Ecto neural progenitor cell (in vitro differentiated cells): ENCODE data around the gene PRPSAP1.
"Not testable (repeated sequence)": the region's sequence is repeated elsewhere in the genome, so short reads cannot be mapped to it uniquely, and the experiment has no call there.

Experiments used
- DNase-seq: peaks from one replicate; pipeline ENCODE4 v3.0.0-alpha.2; 2018; ENCODE audit warnings: low spot score

The PRPSAP1 gene

DNA sequence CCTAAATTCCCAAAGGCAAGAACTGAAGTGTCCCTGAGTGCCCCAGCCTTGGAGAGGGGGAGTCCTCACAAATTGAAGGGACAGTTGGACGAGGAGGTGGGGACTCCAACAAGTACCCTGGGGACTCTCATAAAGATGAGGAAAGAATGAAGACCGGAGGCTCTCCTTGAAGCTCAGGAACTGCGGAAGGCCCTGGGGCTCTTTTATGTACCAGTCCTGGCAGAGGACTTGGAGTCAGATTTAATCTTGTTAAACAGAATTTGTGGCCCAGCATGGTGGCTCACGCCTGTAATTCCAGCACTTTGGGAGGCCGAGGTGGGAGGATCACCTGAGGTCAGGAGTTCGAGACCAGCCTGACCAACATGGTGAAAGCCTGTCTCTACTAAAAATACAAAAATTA lies 6.1 kb upstream of the PRPSAP1 start:
- DNase-seq = not testable (repeated sequence)

DNA sequence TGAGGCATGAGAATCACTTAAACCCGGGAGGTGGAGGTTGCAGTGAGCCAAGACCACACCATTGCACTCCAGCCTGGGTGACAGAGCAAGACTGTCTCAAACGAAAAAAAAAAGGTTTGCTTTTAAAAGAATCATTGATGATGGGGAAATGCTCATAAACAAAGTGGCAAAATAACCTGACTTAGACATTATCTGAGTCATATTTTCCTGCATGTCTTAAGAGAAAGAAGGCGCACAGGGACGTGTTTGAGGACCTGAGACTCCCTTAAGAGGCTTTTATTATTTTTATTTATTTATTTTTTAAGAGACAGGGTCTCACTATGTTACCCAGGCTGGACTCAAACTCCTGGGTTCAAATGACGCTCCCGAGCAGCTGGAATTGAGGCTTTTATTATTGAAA lies 5.7 kb upstream of the PRPSAP1 start:
- DNase-seq = no peak

DNA sequence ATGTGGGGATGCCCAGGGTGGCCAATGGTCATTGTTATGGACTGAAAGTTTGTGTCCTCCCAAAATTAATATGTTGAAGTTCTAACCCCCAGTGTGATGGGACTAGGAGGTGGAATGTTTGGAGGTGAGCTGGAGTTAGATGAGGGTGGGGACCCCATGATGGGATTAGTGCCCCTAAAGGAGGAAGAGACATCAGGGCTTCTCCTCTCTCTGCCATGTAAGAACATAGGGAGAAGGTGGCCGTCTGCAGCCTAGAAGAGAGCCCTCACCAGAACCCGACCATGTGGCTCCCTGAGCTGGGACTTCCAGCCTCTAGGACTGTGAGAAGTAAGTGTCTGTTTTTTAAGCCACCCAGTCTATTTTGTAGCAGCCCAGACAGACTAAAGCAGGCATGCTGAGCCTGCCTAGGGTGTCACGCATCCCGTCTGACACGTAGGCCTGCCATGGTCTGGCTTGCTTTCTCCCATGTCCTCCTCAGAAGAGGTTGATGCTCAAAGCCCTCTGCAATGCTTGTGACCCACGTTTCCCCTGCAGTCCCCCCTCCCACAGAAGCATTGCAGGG lies 4.0 kb upstream of the PRPSAP1 start:
- no peak for DNase-seq

DNA sequence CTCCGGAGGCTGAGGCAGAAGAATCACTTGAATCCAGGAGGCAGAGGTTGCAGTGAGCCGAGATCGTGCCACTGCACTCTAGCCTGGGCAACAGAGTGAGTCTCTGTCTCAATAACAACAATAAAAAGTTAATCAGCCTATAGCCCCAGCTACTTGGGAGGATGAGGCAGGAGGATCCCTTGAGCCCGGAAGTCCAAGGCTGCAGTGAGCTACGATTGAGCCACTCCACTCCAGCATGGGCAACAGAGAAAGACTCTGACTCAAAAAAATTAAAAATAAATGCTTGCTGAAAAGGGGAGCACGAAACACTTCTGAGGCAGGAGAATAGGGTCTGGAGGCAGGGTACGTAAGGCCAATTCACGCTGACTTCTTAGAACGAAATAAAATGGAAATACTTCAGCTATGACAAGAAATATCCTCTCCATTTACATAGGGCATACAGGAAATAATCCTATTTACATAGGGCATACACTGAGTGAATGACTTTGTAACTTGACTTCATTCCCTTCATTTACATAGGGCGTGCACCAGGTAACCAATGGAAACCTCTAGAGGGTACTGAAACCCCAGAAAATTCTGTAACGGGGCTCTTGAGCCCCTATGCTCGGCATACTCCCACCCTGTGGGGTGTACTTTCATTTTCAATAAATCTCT lies 3.2 kb upstream of the PRPSAP1 start:
- DNase-seq = no peak

DNA sequence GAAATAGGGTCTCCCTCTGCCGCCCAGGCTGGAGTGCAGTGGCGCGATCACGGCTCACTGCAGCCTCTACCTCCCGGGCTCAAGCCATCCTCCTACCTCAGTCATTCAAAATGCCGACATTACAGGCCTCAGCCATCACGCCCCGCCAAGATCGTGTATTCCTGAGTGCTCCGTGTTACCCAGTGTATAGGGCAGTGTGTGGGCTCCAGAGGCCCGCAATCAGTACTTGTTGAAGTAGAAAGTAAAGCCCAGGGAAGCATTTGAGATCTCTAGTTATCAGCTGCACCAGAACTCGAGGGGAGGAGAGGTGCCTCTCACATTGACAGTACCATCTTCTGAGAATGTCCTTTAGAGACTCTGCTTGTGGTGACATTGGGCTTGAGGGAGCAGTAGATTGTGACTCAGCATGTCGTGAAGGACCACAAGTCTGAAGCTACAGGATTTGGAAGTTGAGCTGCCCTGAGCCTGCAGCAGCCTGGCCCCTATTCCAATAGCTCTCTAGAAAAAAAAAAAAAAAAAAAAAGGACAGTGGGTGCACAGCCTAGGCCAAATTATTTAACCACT lies 1.1 kb upstream of the PRPSAP1 start:
- DNase-seq = no peak

DNA sequence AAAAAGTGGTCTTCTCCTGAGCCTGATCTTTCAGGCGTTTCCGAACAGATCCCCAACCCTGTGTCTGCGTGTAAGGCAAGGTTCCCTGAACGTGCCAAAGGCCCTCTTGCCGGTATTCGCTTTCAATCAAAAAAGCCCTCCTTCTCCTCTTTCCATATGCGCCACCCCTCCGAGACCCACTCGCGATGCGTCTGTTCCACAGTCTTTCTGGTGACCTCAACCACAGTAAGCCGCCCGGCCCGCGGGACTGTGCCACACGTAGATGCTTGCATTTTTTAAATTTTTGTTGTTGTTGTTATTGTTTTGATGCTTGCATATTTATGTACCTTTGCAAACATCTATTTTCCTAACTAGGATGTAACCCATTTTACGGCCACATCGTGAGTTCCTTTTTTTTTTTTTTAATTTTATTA lies 607 bp upstream of the PRPSAP1 start:
- no peak for DNase-seq

DNA sequence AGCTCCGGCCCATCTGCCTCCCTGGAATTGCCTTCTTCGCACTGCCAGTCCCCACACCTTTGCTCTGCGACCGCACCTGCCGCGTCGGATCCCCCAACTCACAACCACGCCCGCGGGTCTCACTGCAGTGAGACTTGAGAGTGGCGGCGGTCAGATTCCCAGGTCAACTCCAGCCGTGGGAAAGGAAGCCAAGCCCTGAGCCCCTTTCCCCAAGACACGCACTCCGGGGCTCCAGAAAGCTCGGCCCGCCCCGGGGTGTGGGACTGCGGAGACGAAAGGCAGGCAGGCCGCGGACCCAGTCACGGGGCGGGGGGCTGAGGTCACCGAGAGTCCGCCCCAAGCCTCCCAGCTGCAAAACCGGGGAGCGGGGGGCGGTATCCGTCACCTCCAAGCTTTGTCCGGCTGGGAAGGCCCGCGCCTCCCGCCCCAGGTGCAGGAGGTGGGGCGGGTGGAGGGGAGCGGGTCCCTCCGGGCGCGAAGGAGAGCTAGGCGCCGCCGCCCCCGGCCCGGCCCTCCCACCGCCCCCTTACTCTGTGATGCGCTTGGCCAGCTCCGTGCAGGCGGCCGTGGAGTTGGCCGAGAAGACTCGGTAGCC lies 615 bp downstream of the PRPSAP1 start:
- no peak for DNase-seq

DNA sequence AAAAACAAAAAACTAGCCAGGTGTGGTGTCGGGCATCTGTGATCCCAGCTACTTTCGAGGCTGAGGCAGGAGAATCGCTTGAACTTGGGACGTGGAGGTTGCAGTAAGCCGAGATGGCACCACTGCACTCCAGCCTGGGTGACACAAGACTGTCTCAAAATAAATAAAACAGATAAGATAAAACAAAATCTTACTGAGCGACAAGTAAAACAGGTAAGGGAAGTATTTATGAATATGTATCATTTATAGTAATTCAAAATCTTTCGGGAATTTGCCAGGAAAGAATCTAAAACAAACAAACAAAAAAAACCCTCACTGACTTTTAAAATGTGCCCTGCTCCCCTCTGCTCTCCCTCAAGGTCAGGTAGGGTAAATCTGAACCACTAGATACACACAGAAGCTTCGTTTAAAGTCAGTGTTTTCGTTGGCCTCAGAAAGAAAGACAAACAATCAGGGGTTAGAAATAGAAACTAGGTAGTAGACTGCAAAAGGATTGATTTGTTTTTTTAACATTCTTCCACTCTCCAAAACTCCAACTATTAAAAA lies 2.1 kb downstream of the PRPSAP1 start:
- DNase-seq = no peak

DNA sequence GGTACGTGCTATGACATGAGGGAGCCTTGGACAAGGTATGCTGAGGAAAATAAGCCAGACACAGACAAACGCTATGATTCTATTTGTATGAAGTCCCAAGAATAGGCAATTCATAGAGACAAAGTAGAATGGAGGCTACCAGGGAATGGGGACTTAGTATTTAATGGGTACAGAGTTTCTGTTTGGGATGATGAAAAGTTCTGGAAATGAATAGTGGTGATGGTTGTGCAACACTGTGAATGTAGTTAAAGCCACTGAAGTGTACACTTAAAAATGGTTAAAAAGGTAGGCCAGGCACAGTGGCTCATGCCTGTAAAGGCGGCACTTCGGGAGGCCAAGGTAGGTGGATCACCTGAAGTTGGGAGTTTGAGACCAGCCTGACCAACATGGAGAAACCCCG lies 3.3 kb downstream of the PRPSAP1 start:
- DNase-seq = no peak

DNA sequence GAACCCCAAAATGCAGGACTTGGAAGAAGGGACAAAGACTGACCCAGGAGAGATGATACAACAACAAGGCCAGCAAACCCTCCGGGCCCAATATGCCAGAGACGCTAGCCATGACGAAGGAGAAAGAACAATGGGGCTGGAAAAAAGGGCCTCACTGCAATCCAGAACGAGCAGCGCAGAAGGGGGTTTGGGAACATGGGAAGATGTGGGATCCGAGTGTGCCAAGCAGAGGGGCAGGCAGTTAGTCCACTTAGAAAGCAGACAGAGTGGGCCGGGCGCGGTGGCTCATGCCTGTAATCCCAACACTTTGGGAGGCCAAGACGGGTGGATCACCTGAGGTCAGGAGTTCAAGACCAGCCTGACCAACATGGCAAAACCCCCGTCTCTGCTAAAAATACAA lies 6.8 kb downstream of the PRPSAP1 start:
- not testable (repeated sequence) for DNase-seq

DNA sequence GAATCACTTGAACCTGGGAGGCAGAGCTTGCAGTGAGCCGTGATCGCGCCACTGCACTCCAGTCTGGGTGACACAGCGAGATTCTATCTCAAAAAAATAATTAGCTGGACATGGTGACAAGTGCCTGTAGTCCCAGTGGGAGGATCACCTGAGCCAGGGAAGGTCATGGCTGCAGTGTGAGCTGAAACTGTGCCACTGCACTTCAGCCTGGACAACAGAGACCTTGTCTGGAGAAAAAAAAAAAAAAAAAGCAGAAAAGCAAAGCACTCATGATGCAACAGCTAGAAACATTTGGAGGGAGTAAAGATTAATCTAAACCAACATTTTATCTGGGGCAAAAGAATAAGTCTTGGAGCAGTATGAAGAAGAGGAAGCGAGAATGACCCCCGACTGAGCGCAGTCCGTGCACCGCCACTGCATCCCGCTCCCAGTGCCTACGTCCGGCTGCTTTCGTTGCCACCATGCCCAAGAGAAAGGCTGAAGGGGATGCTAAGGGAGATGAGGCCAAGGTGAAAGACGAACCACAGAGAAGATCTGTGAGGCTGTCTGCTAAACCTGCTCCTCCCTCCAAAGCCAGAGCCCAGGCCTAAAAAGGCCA lies 8.2 kb downstream of the PRPSAP1 start:
- DNase-seq = no peak

DNA sequence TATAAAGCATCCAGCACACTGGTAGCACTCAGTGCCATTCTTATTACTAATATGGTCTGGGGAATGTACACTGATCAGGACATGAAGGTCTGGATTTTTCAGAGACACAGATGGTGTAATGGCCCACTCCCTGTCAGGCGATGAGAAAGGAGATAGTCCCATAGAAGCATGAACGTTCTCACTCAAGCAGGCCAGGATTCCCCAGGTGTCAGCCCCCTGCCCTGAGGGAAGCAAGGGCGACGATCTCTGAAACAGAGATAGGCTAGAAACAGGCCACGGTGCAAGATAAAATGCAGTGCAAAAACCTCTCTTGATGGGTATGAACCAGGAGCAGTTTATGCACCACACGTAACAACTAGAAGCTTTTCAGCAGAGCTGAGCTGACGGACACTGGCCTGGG lies 10.6 kb downstream of the PRPSAP1 start:
- no peak for DNase-seq

DNA sequence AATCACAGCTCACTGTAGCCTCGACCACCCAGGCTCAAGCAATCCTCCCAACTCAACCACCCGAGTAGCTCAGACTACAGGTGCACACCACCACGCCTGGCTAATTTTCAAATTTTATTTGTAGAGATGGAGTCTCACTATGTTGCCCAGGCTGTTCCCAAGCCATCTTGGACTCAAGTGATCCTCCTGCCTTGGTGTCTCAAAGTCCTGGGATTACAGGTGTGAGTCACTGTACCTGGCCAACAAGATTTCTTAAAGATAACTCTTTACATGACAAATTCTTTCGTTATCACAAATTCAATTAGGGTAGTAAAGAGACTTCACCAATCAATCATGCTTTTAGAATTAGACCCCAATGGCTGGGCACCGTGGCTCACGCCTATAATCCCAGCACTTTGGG lies 12.4 kb downstream of the PRPSAP1 start:
- no peak for DNase-seq

DNA sequence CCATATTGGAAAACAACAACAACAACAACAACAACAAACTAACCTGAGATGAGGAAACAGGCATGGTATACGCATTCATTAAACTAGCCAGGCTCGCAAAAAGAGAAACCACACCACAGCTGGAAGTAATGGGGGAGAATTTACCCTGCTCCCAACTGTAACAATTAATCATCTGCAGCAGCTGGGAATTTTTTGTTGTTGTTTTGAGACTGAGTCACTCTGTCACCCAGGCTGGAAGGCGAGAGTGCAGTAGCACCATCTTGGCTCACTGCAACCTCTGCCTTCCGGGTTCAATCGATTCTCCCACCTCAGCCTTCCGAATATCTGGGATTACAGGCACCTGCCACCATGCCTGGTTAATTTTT lies 16.3 kb downstream of the PRPSAP1 start:
- no peak for DNase-seq

DNA sequence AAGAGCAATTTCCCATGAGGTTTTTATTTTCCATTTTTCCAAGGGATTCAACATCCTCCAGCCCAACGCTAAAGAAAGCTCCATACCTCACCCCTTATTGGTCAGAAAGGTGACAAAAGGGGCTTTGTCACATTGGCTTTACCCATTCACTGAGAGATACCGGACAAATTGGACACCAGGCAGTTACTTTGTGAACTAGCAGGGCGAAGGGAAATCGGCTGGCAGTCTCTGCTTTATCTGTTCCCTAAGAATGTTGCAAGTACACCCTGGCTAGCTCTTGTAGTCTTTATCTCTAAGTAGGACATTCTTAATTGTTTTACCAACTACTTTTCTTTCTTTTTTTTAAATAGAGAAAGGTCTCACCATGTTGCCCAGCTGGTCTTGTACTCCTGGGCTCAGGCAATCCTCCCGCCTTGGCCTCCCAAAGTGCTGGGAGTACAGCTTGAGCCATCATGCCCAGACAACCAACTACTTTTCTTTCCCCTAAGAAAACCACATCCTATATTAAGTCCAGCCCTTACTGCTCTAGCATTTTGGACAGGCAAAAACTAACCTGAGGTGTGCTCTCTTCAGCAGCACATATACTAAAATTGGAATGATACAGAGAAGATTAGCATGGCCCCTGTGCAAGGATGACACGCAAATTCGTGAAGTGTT lies 16.8 kb downstream of the PRPSAP1 start:
- DNase-seq = no peak

DNA sequence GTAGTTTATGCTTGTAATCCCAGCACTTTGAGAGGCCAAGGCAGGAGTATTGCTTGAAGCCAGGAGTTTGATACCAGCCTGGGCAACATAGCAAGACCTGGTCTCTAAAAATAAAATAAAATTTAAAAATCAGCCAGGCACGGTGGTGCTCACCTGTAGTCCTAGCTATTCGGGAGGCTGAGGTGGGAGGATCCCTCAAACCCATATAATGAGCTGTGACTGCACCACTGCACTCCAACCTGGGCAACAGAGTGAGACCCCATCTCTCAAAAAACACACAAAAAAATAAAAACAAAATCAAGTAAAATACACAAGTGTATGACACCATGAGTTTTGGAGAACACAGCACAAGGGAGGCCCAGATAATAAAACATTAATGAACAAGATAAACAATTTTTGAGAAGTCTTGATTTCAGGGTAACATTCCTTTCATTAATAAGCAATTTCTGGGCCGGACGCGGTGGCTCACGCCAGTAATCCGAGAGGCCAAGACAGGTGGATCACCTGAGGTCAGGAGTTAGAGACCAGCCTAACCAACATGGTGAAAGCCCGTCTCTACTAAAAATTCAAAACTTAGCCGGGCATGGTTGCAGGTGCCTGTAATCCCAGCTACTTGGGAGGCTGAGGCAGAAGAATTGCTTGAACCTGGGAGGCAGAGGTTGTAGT lies 17.9 kb downstream of the PRPSAP1 start:
- no peak for DNase-seq

DNA sequence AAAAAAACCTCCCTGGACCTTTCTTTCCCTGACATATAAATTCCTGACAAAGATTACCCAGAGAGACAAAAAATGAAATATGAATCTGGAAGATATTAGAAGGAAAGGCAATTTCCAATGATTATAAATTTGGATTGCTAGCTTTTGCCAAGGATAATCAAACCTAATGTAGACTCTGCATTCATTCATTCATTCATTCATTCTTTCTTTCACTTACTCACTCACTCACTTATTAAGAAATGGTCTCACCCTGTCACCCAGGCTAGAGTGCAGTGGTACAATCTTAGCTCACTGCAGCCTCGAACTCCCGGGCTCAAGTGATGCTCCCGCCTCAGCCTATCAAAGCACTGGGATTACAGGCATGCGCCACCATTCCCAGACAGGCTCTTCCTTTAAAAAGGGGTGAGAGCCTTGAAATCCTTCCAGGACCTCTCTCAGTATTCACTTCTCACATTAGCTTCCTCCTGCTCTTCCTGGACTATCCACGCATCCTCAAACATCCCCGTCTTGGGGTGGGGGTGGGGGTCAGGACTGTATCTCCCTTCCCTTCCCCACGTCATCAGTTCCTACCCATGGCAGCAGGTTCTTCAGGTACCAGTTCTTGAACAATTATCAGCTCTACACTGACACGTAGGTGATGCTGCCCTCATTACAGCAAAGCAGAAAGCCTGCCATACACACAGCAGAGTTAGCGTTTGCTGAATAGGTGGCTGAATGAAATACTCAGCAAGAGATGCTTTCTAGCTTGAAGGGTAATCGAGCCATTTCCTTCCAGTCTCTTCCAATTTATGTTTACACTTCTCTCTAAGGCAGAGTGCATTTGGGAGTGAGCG lies 19.8 kb downstream of the PRPSAP1 start:
- DNase-seq = no peak

DNA sequence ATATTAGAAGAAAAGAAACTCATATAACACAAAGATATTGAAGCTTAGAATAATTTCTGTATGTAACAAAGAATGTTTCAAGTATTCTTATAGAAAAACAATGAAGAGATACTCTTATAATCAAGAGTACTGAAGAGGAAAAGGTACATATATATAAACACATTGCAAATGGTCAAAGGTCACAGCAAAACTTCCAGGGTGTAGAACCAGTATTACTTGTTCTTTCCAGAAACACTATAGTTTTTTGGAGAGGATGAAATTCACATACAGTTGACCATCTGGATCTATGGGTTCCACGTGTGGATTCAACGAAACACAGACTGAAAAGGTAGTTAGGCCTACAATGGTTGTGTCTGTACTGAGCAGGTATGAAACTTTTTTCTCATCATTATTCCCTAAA lies 22.6 kb downstream of the PRPSAP1 start:
- DNase-seq = no peak

DNA sequence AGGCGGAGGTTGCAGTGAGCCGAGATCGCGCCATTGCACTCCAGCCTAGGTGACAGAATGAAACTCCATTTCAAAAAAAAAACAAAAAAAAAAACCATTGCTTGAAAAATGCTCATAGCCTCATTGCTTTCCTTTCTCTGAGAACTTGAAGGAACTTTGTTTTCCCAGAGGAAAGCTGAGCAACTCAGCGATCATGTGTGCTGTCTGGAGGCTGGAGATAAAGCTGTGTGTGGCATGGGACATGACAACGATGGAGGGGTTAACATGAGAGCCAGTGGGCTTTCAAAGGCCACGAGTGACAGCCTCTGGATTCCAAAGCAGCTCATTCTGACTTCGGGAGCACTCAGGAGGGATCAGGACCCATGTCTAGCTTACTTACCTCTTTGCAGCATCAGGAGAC lies 24.1 kb downstream of the PRPSAP1 start:
- DNase-seq = no peak

DNA sequence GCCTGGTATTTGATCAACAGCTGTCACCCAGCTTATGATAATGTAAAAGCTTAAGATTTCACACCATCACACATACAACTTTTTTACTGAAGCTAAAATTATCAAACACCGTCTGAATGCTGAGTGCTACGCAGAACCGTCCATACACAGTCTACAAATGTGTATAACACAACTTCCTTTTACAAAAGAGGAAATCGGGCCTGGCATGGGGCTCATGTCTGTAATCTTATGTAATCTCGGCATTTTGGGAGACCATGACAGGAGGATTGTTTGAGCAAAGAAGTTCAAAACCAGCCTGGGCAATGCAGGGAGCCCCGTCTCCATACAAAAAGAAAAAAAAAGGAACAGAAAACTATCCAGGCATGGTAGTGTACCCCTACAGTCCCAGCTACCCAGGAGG lies 26.0 kb downstream of the PRPSAP1 start:
- no peak for DNase-seq

DNA sequence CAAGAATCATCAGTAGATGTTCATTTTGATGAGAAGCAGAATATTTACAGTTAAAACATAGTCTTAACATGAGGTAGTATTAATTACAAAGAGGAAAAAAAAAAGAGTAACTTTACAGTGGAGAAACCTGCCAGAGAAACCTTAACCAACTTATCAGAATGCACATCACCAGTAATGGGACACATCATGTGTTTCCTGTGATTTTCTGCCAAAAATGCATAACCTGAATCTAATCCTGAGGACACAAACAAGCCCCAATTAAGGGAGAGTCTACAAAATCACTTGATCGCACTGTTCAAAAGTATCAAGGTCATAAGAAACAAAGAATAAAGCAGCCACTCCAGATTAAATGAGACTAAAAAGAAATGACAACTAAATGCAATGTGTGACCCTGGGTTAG lies 27.4 kb downstream of the PRPSAP1 start:
- DNase-seq = no peak
